ENCODE results near the gene BTNL2.

DNA sequence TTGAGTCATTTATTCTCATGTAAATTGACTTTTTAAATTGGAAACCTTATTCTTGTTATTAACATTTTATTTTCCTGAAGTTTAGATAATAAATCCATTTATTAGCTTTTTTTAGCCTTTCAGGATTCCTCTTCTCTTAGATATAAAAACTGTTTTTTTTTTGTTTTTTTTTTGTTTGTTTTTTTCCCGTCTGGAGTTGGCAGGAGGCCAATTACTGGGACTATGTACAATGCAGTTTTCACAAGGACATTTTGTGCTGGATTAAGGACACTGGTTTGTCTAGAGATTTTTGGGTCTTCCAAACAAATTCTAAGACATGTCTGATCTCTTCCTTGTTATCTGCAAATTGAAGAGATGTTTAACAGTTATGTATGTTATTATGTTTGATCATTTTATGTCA, 1.3 kb downstream of the BTNL2 start:
- TF ChIP-seq TCF7L2 (IDR thresholded peaks at IDR 0.05; ENCODE audit: low read depth, low read length) (no peak), POLR2AphosphoS5 (IDR thresholded peaks at IDR 0.05; ENCODE audit: low read depth, low read length) (no peak), REST (IDR thresholded peaks at IDR 0.05; ENCODE audit: insufficient read depth in 1 of 2, low read depth in 2 of 2, low read length in 1 of 2) (no peak), SIN3A (IDR thresholded peaks at IDR 0.05; ENCODE audit: borderline replicate concordance, insufficient read depth, low read depth, low read length) (no peak)
- TF ChIP-seq, protein P1, sequence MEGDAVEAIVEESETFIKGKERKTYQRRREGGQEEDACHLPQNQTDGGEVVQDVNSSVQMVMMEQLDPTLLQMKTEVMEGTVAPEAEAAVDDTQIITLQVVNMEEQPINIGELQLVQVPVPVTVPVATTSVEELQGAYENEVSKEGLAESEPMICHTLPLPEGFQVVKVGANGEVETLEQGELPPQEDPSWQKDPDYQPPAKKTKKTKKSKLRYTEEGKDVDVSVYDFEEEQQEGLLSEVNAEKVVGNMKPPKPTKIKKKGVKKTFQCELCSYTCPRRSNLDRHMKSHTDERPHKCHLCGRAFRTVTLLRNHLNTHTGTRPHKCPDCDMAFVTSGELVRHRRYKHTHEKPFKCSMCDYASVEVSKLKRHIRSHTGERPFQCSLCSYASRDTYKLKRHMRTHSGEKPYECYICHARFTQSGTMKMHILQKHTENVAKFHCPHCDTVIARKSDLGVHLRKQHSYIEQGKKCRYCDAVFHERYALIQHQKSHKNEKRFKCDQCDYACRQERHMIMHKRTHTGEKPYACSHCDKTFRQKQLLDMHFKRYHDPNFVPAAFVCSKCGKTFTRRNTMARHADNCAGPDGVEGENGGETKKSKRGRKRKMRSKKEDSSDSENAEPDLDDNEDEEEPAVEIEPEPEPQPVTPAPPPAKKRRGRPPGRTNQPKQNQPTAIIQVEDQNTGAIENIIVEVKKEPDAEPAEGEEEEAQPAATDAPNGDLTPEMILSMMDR (IDR thresholded peaks at IDR 0.05) = no peak
